Adrenal gland (tissue), 12 donors: ENCODE measurements around the gene ITGBL1. TPM values are rescaled to one million over a fixed set of nuclear protein-coding genes. Genes with fewer than 3 reads are reported as not detected.

Experiments used
- DNase-seq, 7 donors: peaks; one replicate each; pipeline ENCODE4 v3.0.0-alpha.2; 2019 to 2020
- H3K27ac ChIP-seq, 5 donors: fragments of 200-600 bp; sonication (generic) in 4 of 5; 1 replicate in 3 of 5; 2 replicates in 2 of 5; pipeline versions ENCODE4 v1.5.1 to v1.8.0; 2016 to 2020; ENCODE audit warnings: mild to moderate bottlenecking in 1 of 5
- H3K27me3 ChIP-seq: fragments of 200-600 bp; 2 replicates; pipeline ENCODE4 v1.8.0; 2021
- H3K36me3 ChIP-seq, 2 donors: fragments of 200-600 bp; replicated peaks in 1 of 2; 1 replicate in 1 of 2; 2 replicates in 1 of 2; pipeline versions ENCODE4 v1.5.1 to v1.8.0; 2018 to 2022
- H3K4me1 ChIP-seq, 2 donors: fragments of 200-600 bp; replicated peaks in 1 of 2; 1 replicate in 1 of 2; 2 replicates in 1 of 2; pipeline versions ENCODE4 v1.5.1 to v1.8.0; 2018 to 2021
- H3K4me3 ChIP-seq, 4 donors: fragments of 200-600 bp; sonication (generic) in 3 of 4; one replicate each; pipeline ENCODE4 v1.5.1; 2016 to 2018
- H3K9me3 ChIP-seq, 3 donors: fragments of 200-600 bp; sonication (generic) in 1 of 3; replicated peaks in 1 of 3; 1 replicate in 2 of 3; 2 replicates in 1 of 3; pipeline versions ENCODE4 v1.5.1 to v1.8.0; 2016 to 2021
- CTCF ChIP-seq, 6 experiments: fragments of 450-650 bp in 4 of 6; fragments of 200-600 bp in 2 of 6; sonication (generic) in 1 of 6; IDR thresholded peaks; 1 replicate in 5 of 6; 2 replicates in 1 of 6; pipeline versions ENCODE4 v1.5.1 to v1.8.0; 2016 to 2021; ENCODE audit warnings: antibody characterized with exemption in 6 of 6, mild to moderate bottlenecking in 2 of 6, moderate library complexity in 1 of 6
- POLR2A ChIP-seq, 2 donors: fragments of 450-650 bp; IDR thresholded peaks; one replicate each; pipeline ENCODE4 v1.6.1; 2017; ENCODE audit warnings: antibody characterized with exemption in 2 of 2, mild to moderate bottlenecking in 2 of 2, moderate library complexity in 1 of 2
- WGBS, 4 donors: extraction: QIAGEN DNeasy Blood & Tissue Kit in 2 of 4; methylation state at CpG; one replicate each; pipeline versions ENCODE4 v1.1.5 to v1.1.7; 2013 to 2017; 5-methylcytosine and 5-hydroxymethylcytosine counted together
- intact Hi-C, 2 donors: fragments of 100-400 bp; cut with DNase I; formaldehyde crosslinking; loops; one replicate each; pipeline versions ENCODE4 v1.14.1 to v1.15.0; 2022 to 2023
- polyA plus RNA-seq, 3 donors: library from polyadenylated mRNA; stranded (reverse); fragments of 200-250 nt in 2 of 3; fragments of 350-450 nt in 1 of 3; fragmentation: Illumina TruSeq in 1 of 3; extraction: RNeasy Lipid Tissue Mini Kit (QIAGEN cat#74804) in 1 of 3; gene quantifications; one replicate each; pipeline ENCODE4 v1.2.3, GENCODE V29; 2013 to 2014
- total RNA-seq, 9 donors: library from RNA; depleted of rRNA in 4 of 9; stranded (reverse); fragments of >200 nt in 4 of 9; fragments of 120-200 nt in 1 of 9; fragmentation: NEBNext Ultra II Directional in 1 of 9; extraction: Animal tissue kit (Norgen Biotek cat#: 25700) in 1 of 9; gene quantifications; one replicate each; pipeline versions ENCODE4 v1.1.0 to v1.2.4, GENCODE V29; 2013 to 2023
- donor health status: healthy with polysubstance abuse.
- donor health status: Bipolar disorder and iron deficiency.
- donor health status: DM: yes; HTN: yes; CAD: no.
- donor health status: DM: no; HTN: no; CAD: no.
- donor health status: DM: no; HTN: no; CAD: no.
- donor health status: DM: yes; HTN: yes; CAD: no.

Gene ITGBL1
- total and polyA plus RNA-seq, 12 donors = 1.4 to 8.3 (median 4.8) TPM

GRCh38 chr13:101514695-101515275 lies 62.3 kb downstream of the ITGBL1 start:
- Histone ChIP-seq H3K4me1 (no peaks in the 10 kb centered on the region), H3K27ac (no peak overlapping the region), H3K36me3 (no peaks in the 10 kb centered on the region), H3K4me3 (no peak overlapping the region), H3K9me3 (no peaks in the 10 kb centered on the region), H3K27me3 (no peaks in the 10 kb centered on the region)
- TF ChIP-seq CTCF (IDR thresholded peaks at IDR 0.05) (peak; percentile 43 to 73 (median 56)), POLR2A (IDR thresholded peaks at IDR 0.05) (no peak)
- DNase-seq = peak in 4 of 7 donors; percentile 18 to 43 (median 26)
- intact Hi-C loops = loop anchor here in 1 of 2 donors (10.0 kb wide), 1 partner anchor 250 kb away; no protein-coding TSS in a partner anchor

- 72 to 81% (median 79%) methylated on average over 3 of the region's 3 CpGs for WGBS, 4 donors
Observed at GRCh38 chr13:101515504-101515903, 63.0 kb downstream of the ITGBL1 start.

GRCh38 chr13:101516262-101516661 lies 63.8 kb downstream of the ITGBL1 start:
- no peak overlapping the region for H3K27ac ChIP-seq
- H3K9me3 ChIP-seq = no peaks in the 10 kb centered on the region
- H3K4me3 ChIP-seq = no peak overlapping the region
- DNase-seq = no peak
- intact Hi-C loops = loop anchor here in 1 of 2 donors (10.0 kb wide), 1 partner anchor 249 kb away; no protein-coding TSS in a partner anchor
- no peak for TF ChIP-seq CTCF (IDR thresholded peaks at IDR 0.05)
- TF ChIP-seq POLR2A (IDR thresholded peaks at IDR 0.05) = no peak
- no peaks in the 10 kb centered on the region for H3K36me3 ChIP-seq
- WGBS, 4 donors = 51 to 79% (median 74%) methylated on average over 2 of the region's 2 CpGs
- no peaks in the 10 kb centered on the region for H3K27me3 ChIP-seq
- no peaks in the 10 kb centered on the region for H3K4me1 ChIP-seq

More at GRCh38 chr13:101515504-101515903, 63.0 kb downstream of the ITGBL1 start:
- H3K36me3 ChIP-seq = no peaks in the 10 kb centered on the region
- no peak for DNase-seq
- no peak overlapping the region for H3K4me3 ChIP-seq
- no peak overlapping the region for H3K27ac ChIP-seq
- TF ChIP-seq POLR2A (IDR thresholded peaks at IDR 0.05) (no peak), CTCF (IDR thresholded peaks at IDR 0.05) (no peak)
- H3K4me1 ChIP-seq = no peaks in the 10 kb centered on the region
- intact Hi-C loops = loop anchor here in 1 of 2 donors (10.0 kb wide), 1 partner anchor 249 kb away; no protein-coding TSS in a partner anchor
- H3K9me3 ChIP-seq = no peaks in the 10 kb centered on the region
- no peaks in the 10 kb centered on the region for H3K27me3 ChIP-seq

- no peak for DNase-seq
- Histone ChIP-seq H3K9me3 (no peaks in the 10 kb centered on the region), H3K4me3 (no peak overlapping the region), H3K4me1 (no peaks in the 10 kb centered on the region), H3K36me3 (no peaks in the 10 kb centered on the region), H3K27me3 (no peaks in the 10 kb centered on the region), H3K27ac (no peak overlapping the region)
- intact Hi-C loops = no loop called here
- TF ChIP-seq POLR2A (IDR thresholded peaks at IDR 0.05) (no peak), CTCF (IDR thresholded peaks at IDR 0.05) (no peak)
- 78 to 91% (median 81%) methylated on average over 4 of the region's 4 CpGs for WGBS, 4 donors
Observed at GRCh38 chr13:101520672-101521071, 68.2 kb downstream of the ITGBL1 start.
